Trophoblast cell (in vitro differentiated cells and primary cell): ENCODE measurements around the gene RWDD1.
A peak's percentile ranks its signal among the peaks of the same experiment; 100 is the strongest.

Experiments
- DNase-seq, 2 donors: peaks; one replicate each; pipeline ENCODE4 v3.0.0-alpha.2; 2016
- H2AFZ ChIP-seq: 2 replicates; pipeline ENCODE4 v1.6.1; 2013; ENCODE audit warnings: low read length, moderate library complexity, mild to moderate bottlenecking; ENCODE audit not compliant: insufficient read depth, poor library complexity
- H2AK5ac ChIP-seq: 2 replicates; pipeline ENCODE4 v1.6.1; 2013; ENCODE audit warnings: mild to moderate bottlenecking, low read length
- H2BK120ac ChIP-seq: 2 replicates; pipeline ENCODE4 v1.6.1; 2013; ENCODE audit warnings: low read length, mild to moderate bottlenecking, moderate library complexity; ENCODE audit not compliant: insufficient read depth, poor library complexity
- H2BK12ac ChIP-seq: 2 replicates; pipeline ENCODE4 v1.6.1; 2013; ENCODE audit warnings: mild to moderate bottlenecking, low read length, moderate library complexity
- H2BK5ac ChIP-seq: 2 replicates; pipeline ENCODE4 v1.6.1; 2013; ENCODE audit warnings: low read length, low read depth, moderate library complexity, mild to moderate bottlenecking; ENCODE audit not compliant: poor library complexity
- H3K14ac ChIP-seq: 2 replicates; pipeline ENCODE4 v1.6.1; 2013; ENCODE audit warnings: mild to moderate bottlenecking, low read length
- H3K18ac ChIP-seq: 2 replicates; pipeline ENCODE4 v1.6.1; 2013; ENCODE audit warnings: mild to moderate bottlenecking, low read length
- H3K23ac ChIP-seq: 2 replicates; pipeline ENCODE4 v1.6.1; 2013; ENCODE audit warnings: low read length
- H3K27ac ChIP-seq: 2 replicates; pipeline ENCODE4 v1.5.1; 2013; ENCODE audit warnings: low read depth, mild to moderate bottlenecking, inconsistent platforms, low read length, moderate library complexity
- H3K27me3 ChIP-seq: 2 replicates; pipeline ENCODE4 v1.6.1; 2013; ENCODE audit warnings: inconsistent platforms, mild to moderate bottlenecking, low read length, moderate library complexity; ENCODE audit not compliant: insufficient read depth
- H3K36me3 ChIP-seq, 2 experiments: 1 replicate in 1 of 2; 2 replicates in 1 of 2; pipeline ENCODE4 v1.6.1; 2013; ENCODE audit warnings: low read length in 2 of 2, mild to moderate bottlenecking in 2 of 2, moderate library complexity in 1 of 2; ENCODE audit not compliant: insufficient read depth in 2 of 2, control insufficient read depth in 1 of 2
- H3K4ac ChIP-seq: 2 replicates; pipeline ENCODE4 v1.6.1; 2013; ENCODE audit warnings: low read depth, mild to moderate bottlenecking, low read length, moderate library complexity
- H3K4me1 ChIP-seq, 2 experiments: 1 replicate in 1 of 2; 2 replicates in 1 of 2; pipeline ENCODE4 v1.6.1; 2013; ENCODE audit warnings: low read length in 2 of 2, mild to moderate bottlenecking in 2 of 2, moderate library complexity in 1 of 2; ENCODE audit not compliant: insufficient read depth in 2 of 2, control insufficient read depth in 1 of 2
- H3K4me2 ChIP-seq: 2 replicates; pipeline ENCODE4 v1.6.1; 2013; ENCODE audit warnings: inconsistent platforms, mild to moderate bottlenecking, low read length, moderate library complexity
- H3K4me3 ChIP-seq: 2 replicates; pipeline ENCODE4 v1.5.1; 2013; ENCODE audit warnings: mild to moderate bottlenecking, low read depth, low read length, inconsistent platforms
- H3K79me1 ChIP-seq: one replicate; pipeline ENCODE4 v1.6.1; 2013; ENCODE audit warnings: low read length
- H3K79me2 ChIP-seq: 2 replicates; pipeline ENCODE4 v1.6.1; 2013; ENCODE audit warnings: low read length, mild to moderate bottlenecking; ENCODE audit not compliant: control insufficient read depth, insufficient read depth, poor library complexity
- H3K9ac ChIP-seq: 2 replicates; pipeline ENCODE4 v1.6.1; 2013; ENCODE audit warnings: mild to moderate bottlenecking, low read length
- H3K9me3 ChIP-seq: 2 replicates; pipeline ENCODE4 v1.6.1; 2013; ENCODE audit warnings: low read depth, mild to moderate bottlenecking, control low read depth, inconsistent platforms, low read length; ENCODE audit not compliant: insufficient read depth
- H4K12ac ChIP-seq: 2 replicates; pipeline ENCODE4 v1.6.1; 2013; ENCODE audit warnings: low read depth, mild to moderate bottlenecking, low read length, moderate library complexity
- H4K8ac ChIP-seq: 2 replicates; pipeline ENCODE4 v1.6.1; 2013; ENCODE audit warnings: low read depth, mild to moderate bottlenecking, low read length, moderate library complexity
- H4K91ac ChIP-seq: one replicate; pipeline ENCODE4 v1.6.1; 2013; ENCODE audit warnings: low read depth, mild to moderate bottlenecking, low read length, moderate library complexity
- WGBS: extraction: QIAGEN DNeasy Blood & Tissue Kit; methylation state at CpG from one replicate; pipeline ENCODE4 v1.1.7; 2013; ENCODE audit warnings: missing lambda C conversion rate; ENCODE audit not compliant: insufficient read length, insufficient coverage; ENCODE audit errors: extremely low coverage; 5-methylcytosine and 5-hydroxymethylcytosine counted together

RWDD1 gene

GRCh38 chr6:116563830-116564229 is 7.5 kb upstream of the RWDD1 start:
- Histone ChIP-seq H4K8ac (no peak overlapping the region), H3K9me3 (no peaks in the 10 kb centered on the region), H3K23ac (no peak overlapping the region), H3K4me1 (no peaks in the 10 kb centered on the region), H2BK5ac (no peak overlapping the region), H2BK12ac (no peak overlapping the region), H3K27ac (no peak overlapping the region), H3K79me2 (no peaks in the 10 kb centered on the region), H4K12ac (no peak overlapping the region), H2AK5ac (no peak overlapping the region), H3K79me1 (no peaks in the 10 kb centered on the region), H3K14ac (no peak overlapping the region), H3K4me2 (no peak overlapping the region), H3K36me3 (no peaks in the 10 kb centered on the region), H3K27me3 (no peaks in the 10 kb centered on the region), H4K91ac (no peak overlapping the region), H2AFZ (no peak overlapping the region), H3K4me3 (no peak overlapping the region), H3K18ac (no peak overlapping the region), H3K9ac (no peak overlapping the region), H2BK120ac (no peak overlapping the region), H3K4ac (no peak overlapping the region)
- no CpG with 5 or more reads among the region's 9 CpGs for WGBS
- DNase-seq = no peak

- Histone ChIP-seq H3K14ac (no peak overlapping the region), H3K4me3 (no peak overlapping the region), H3K27me3 (no peaks in the 10 kb centered on the region), H3K4me1 (no peaks in the 10 kb centered on the region), H4K12ac (no peak overlapping the region), H2BK120ac (no peak overlapping the region), H4K8ac (no peak overlapping the region), H3K9me3 (no peaks in the 10 kb centered on the region), H3K27ac (no peak overlapping the region), H2AFZ (no peak overlapping the region), H4K91ac (no peak overlapping the region), H3K4ac (no peak overlapping the region), H2BK5ac (no peak overlapping the region), H3K23ac (no peak overlapping the region), H3K79me2 (no peaks in the 10 kb centered on the region), H2BK12ac (no peak overlapping the region), H3K79me1 (no peaks in the 10 kb centered on the region), H3K36me3 (no peaks in the 10 kb centered on the region), H3K9ac (no peak overlapping the region), H3K4me2 (no peak overlapping the region), H3K18ac (no peak overlapping the region), H2AK5ac (no peak overlapping the region)
- DNase-seq = peak in 1 of 2 donors; percentile 15
- WGBS = no CpG with 5 or more reads among the region's 7 CpGs
These were observed 7.0 kb upstream of the RWDD1 start for GRCh38 chr6:116564311-116564710.

- Histone ChIP-seq H2AFZ (no peak overlapping the region), H2AK5ac (no peak overlapping the region), H3K79me1 (no peaks in the 10 kb centered on the region), H3K4ac (no peak overlapping the region), H3K79me2 (no peaks in the 10 kb centered on the region), H2BK12ac (no peak overlapping the region), H3K36me3 (no peaks in the 10 kb centered on the region), H3K27me3 (no peaks in the 10 kb centered on the region), H3K9ac (peak overlapping the region; percentile 7), H3K14ac (no peak overlapping the region), H2BK120ac (no peak overlapping the region), H2BK5ac (no peak overlapping the region), H4K8ac (no peak overlapping the region), H3K4me2 (no peak overlapping the region), H3K23ac (no peak overlapping the region), H3K27ac (no peak overlapping the region), H3K9me3 (no peaks in the 10 kb centered on the region), H3K4me3 (peak overlapping the region; percentile 49), H4K91ac (no peak overlapping the region), H3K18ac (no peak overlapping the region), H3K4me1 (no peaks in the 10 kb centered on the region), H4K12ac (no peak overlapping the region)
- WGBS = no CpG with 5 or more reads among the region's 42 CpGs
- no peak for DNase-seq
These were observed 6.1 kb upstream of the RWDD1 start for GRCh38 chr6:116564921-116565872.

DNA sequence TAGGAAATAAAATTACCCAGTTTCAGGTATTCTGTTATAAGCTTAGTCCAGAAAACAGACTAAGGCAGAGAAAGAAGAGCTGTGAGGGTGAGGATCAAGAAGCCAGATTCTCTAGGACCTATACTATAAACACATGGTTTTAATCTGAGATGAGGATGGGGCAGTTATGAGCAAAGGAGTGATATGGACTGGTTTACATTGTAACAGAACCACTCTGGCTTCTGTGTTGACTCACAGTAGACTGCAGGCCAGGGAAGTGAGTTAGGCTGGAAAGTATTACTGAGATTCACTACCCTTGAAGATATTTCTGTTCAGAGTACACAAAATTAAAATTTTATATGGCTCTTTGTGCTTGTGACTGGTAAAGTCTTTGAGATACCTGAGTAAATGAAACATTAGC is 3.2 kb upstream of the RWDD1 start:
- Histone ChIP-seq H3K79me2 (peaks cover 9% of the 10 kb centered on the region), H2BK120ac (no peak overlapping the region), H3K18ac (no peak overlapping the region), H3K27ac (no peak overlapping the region), H3K14ac (no peak overlapping the region), H3K79me1 (peaks cover 8% of the 10 kb centered on the region), H3K4ac (no peak overlapping the region), H3K9ac (no peak overlapping the region), H3K36me3 (no peaks in the 10 kb centered on the region), H2AK5ac (no peak overlapping the region), H2AFZ (no peak overlapping the region), H2BK5ac (no peak overlapping the region), H3K4me2 (no peak overlapping the region), H3K23ac (no peak overlapping the region), H2BK12ac (no peak overlapping the region), H4K91ac (no peak overlapping the region), H3K4me1 (peaks cover 2% of the 10 kb centered on the region in 2 experiments), H4K8ac (no peak overlapping the region), H3K27me3 (no peaks in the 10 kb centered on the region), H4K12ac (no peak overlapping the region), H3K9me3 (no peaks in the 10 kb centered on the region), H3K4me3 (no peak overlapping the region)
- no peak for DNase-seq
